GM18951 (cell line): ENCODE data around the gene MLLT1.

Experiments used
- POLR2A ChIP-seq: IDR thresholded peaks from 4 replicates; pipeline ENCODE4 v1.6.1; 2011; ENCODE audit warnings: mild to moderate bottlenecking; ENCODE audit not compliant: insufficient read length, insufficient read depth; ENCODE audit errors: extremely low read depth
- in situ Hi-C: fragments of 300-500 bp; cut with MboI; formaldehyde crosslinking; loops from one replicate; pipeline ENCODE4 v1.12.0; 2022; ENCODE audit warnings: low sequenced_read_pairs, mixed read lengths, inconsistent platforms; ENCODE audit not compliant: unreplicated experiment

The MLLT1 gene

GRCh38 chr19:6241680-6242377 lies 37.9 kb downstream of the MLLT1 start:
- in situ Hi-C loops, result no loop called here
- no peak for TF ChIP-seq POLR2A

- in situ Hi-C loops, result no loop called here
- no peak for TF ChIP-seq POLR2A
These were observed 38.7 kb downstream of the MLLT1 start for GRCh38 chr19:6241056-6241455.

- in situ Hi-C loops, result no loop called here
- no peak for TF ChIP-seq POLR2A
These were observed 39.7 kb downstream of the MLLT1 start for GRCh38 chr19:6239871-6240676.

- in situ Hi-C loops, result no loop called here
- no peak for TF ChIP-seq POLR2A
These were observed 40.4 kb downstream of the MLLT1 start for GRCh38 chr19:6239401-6239844.

DNA sequence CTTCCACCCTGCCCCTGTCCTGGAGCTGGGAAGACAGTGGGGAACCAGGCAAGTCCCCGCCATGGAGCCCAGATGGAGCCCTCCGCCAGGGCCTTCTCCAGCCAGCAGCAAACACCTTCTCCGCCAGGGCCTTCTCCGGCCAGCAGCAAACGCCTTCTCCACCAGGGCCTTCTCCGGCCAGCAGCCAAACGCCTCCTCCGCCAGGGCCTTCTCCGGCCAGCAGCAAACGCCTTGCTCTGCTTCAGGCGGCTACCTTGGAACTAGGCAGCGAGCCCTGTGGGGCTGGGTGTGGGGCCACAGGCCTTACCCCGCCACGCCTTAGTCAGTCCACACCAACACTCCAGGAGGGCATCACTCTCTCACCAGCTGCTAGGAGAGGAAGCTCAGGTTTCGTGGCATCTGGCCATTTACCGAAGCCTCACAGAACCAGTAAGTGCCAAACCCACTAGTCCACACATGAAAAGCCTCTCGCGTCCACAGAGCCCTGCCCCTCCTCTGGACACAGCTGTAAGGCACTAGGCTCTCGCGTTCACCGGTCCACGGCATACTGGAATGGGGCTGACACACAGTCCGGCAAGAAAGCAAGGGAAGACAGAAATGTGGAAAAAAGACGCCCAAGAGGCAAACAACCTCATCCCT lies 41.0 kb downstream of the MLLT1 start:
- in situ Hi-C loops, result no loop called here
- TF ChIP-seq POLR2A, result no peak

- in situ Hi-C loops, result no loop called here
These were observed 41.5 kb downstream of the MLLT1 start for GRCh38 chr19:6238256-6238642.

DNA sequence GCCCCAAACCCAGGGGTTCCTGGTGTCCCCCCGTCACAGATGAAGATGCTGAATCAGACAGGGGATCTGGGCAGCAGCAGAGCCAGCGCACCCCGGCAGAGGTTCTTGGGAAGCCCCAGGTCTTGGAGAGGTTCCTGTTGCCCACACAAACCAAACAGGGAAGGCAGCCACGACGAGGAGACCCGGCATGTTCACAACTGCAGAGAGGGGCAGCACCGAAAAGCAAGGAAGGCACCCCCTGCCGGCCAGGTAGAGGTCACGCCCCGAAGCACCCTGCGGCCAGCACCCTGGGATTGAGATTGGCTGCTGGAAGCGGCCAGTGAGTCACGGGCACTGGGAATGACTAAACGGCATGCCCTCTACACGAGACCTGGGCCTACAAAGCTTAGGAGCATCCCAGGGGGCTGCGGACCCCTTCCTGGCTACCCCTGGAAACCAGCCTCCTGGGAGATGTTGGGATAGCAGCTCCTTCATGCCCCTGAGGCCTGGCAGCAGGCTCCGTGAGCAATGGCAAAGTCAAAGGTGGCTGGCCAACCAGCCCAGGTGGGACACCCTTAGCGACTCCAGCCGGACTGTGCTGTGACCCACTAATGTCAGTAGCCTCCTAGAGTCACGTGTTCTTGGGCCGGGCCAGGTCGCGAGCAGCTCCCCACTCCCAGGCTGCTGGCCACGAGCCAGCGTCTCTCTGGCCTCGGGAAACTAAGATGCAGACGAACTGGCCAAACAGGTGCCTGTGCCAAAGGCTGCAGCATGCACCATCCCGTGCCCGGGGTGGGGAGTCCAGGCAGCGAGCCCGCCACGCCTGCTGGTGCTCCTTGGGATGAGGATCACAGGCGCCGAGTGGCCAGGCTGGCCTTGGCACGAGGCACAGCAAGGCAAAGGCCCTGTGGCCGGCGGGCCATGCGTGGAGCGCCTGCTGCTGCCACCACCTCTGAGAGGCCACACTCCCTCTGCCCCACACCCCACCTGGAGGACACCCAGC lies 43.2 kb downstream of the MLLT1 start:
- in situ Hi-C loops, result no loop called here
- no peak for TF ChIP-seq POLR2A

More at GRCh38 chr19:6238256-6238642, 41.5 kb downstream of the MLLT1 start:
- no peak for TF ChIP-seq POLR2A

- TF ChIP-seq POLR2A, result no peak
- in situ Hi-C loops, result no loop called here
These were observed 44.5 kb downstream of the MLLT1 start for GRCh38 chr19:6235031-6235951.

GRCh38 chr19:6234527-6234926 lies 45.2 kb downstream of the MLLT1 start:
- in situ Hi-C loops, result no loop called here

DNA sequence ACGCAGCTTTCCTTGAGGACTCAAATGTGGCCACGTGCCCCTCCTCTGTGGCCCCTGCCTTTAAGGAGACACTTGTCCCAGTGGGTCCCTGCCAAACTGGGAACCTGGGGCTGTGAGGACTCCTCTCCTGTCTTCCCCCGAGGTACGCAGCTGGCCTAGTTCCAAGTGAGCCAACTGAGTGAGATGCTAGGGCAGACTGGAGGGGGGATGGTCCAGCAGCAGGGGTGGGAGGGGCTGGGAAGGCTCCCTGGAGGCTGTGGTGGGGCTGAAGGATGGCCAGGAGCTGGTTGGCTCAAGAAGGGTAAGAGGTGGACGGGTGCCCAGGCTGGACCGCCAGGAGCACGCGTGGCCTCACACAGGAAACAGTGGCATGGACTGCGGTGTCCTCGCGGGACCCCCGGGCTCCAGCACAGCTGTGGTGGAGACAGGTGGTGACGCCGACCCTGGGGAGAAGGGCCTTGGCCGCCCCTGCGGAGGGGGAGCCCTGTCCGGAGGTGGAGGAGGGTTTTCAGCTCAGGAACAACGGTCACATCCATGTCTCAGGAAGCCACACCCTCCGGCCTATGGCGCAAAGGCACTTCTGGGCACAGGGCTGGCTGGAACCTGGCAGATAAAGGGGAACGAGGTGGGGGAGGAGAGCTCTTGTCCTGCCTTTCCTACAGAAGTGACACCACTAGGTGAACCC lies 45.8 kb downstream of the MLLT1 start:
- TF ChIP-seq POLR2A, result no peak
- in situ Hi-C loops, result no loop called here

More at GRCh38 chr19:6234527-6234926, 45.2 kb downstream of the MLLT1 start:
- TF ChIP-seq POLR2A, result no peak
